Activated naive CD8-positive, alpha-beta T cell (primary cell): ENCODE data around the gene PLEKHM3.

ENCODE experiments used
- H3K27ac Mint-ChIP-seq: one replicate; pipeline ENCODE4 v1.8.0; 2021; ENCODE audit warnings: mixed read lengths
- H3K27me3 Mint-ChIP-seq: one replicate; pipeline ENCODE4 v1.8.0; 2021; ENCODE audit warnings: mixed read lengths
- H3K36me3 Mint-ChIP-seq: one replicate; pipeline ENCODE4 v1.8.0; 2021; ENCODE audit warnings: mixed read lengths
- H3K4me1 Mint-ChIP-seq: one replicate; pipeline ENCODE4 v1.8.0; 2021; ENCODE audit warnings: low read depth, mixed read lengths
- H3K4me3 Mint-ChIP-seq: one replicate; pipeline ENCODE4 v1.8.0; 2021; ENCODE audit warnings: mild to moderate bottlenecking, mixed read lengths
- H3K9me3 Mint-ChIP-seq: one replicate; pipeline ENCODE4 v1.8.0; 2021; ENCODE audit warnings: low read depth, mixed read lengths

PLEKHM3 gene, protein sequence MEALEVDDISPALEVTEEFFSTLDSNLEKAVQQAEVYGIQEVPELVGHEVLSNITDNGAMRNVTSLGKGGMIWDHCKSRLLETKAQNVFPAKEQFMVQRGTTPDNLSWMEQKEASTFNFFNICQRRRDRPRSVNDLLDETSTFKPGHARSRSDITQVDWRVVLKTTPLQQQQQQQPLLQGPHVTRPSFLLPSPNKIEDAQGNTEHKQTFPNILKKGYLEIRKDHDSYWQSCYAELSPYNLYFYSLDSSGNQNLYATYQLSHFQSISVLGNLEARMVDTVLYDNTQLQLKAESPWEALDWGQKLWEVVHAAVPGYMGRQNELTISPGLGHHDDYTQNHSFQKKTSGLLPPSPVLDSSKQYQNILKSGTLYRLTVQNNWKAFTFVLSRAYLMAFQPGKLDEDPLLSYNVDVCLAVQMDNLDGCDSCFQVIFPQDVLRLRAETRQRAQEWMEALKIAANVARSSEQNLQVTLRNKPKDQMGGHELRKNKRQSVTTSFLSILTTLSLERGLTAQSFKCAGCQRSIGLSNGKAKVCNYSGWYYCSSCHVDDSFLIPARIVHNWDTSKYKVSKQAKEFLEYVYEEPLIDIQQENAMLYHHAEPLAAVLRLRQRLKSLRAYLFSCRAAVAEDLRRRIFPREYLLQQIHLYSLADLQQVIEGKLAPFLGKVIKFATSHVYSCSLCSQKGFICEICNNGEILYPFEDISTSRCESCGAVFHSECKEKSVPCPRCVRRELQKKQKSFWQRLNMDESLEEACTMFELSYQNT

GRCh38 chr2:208025037-208025813 is at the start of gene PLEKHM3:
Gene PLEKHM3 (minus strand): TSS chr2:208025527. CDS start chr2:208001639, 23,888 bp downstream.
- H3K36me3 Mint-ChIP-seq, result peaks cover 5% of the 10 kb centered on the region
- peak within 1 kb of the TSS; percentile 91 for H3K27ac Mint-ChIP-seq
- H3K4me1 Mint-ChIP-seq, result peaks cover 28% of the 10 kb centered on the region
- no peaks in the 10 kb centered on the region for H3K9me3 Mint-ChIP-seq
- no peaks in the 10 kb centered on the region for H3K27me3 Mint-ChIP-seq
- peak within 1 kb of the TSS; percentile 97 for H3K4me3 Mint-ChIP-seq

DNA sequence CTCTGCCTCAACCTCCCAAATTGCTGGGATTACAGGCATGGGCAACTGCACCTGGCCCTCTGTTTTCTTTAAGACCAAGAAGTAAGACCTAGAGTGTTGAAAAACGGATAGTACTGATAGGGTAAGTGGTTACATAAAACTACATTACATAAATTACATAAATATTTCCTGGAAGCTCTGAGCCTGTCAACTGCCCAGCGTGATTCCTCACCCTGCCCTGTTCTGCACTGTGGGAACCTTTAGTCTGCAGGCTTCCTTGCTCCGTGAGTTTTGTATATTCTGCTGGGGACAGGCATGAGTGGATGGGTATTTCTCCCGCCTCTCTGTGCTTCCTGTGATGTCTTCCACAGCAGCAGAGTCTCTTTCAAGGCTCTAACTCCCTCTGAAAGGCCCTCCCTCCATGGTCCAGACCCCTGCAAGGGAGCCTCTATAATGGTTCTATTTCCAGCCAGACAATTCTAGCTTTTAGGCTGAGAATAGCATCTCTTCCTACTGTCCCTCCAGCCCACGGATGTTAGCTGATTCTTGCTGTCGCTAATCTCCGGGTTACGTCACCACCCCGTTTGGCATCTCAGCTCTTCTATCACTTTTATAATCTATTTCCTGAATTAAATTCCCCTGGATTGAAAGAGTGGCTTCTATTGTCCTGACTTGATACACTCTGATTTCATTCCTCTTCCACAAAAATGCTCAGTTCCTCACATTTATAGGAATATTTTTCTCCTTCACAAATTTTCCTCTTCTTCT is 49.5 kb upstream of the PLEKHM3 start:
- Mint-ChIP-seq H3K27ac (no peak overlapping the region), H3K4me3 (no peak overlapping the region), H3K9me3 (no peaks in the 10 kb centered on the region), H3K4me1 (no peaks in the 10 kb centered on the region), H3K27me3 (peaks cover 9% of the 10 kb centered on the region), H3K36me3 (no peaks in the 10 kb centered on the region)

DNA sequence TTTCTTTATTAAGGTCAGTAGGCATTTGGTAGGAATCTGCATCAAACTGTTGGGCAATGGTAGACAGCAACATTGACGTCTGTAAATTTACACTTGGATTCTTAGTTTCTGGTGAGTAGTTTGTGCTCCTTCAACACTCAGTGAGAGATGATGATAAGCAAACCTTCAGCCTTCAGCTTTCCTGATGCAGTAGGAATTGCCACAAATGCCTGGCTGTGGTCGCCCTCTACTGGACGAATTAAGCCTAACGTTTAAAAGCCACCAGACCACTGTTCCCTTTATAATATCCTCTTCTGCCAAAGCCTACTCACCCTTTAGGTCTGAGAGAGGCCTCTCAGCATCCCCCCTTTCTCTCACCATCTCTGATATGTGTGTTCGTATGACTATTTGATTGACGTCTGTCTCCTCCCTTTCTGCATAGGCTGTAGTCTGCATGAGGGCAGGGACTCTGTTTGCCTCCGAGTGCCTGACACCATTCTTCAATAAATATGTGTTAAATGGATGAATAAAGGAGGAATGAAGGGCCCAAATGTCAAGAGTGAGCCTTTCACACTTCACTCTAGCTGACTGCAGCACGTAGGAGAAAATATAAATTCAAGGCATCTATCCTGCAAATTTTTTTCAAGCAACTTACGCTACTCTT is 47.0 kb upstream of the PLEKHM3 start:
- Mint-ChIP-seq H3K27me3 (no peaks in the 10 kb centered on the region), H3K9me3 (no peaks in the 10 kb centered on the region), H3K4me3 (no peak overlapping the region), H3K36me3 (no peaks in the 10 kb centered on the region), H3K4me1 (no peaks in the 10 kb centered on the region), H3K27ac (no peak overlapping the region)

- Mint-ChIP-seq H3K27ac (no peak overlapping the region), H3K4me3 (no peak overlapping the region), H3K27me3 (no peaks in the 10 kb centered on the region), H3K4me1 (no peaks in the 10 kb centered on the region), H3K9me3 (no peaks in the 10 kb centered on the region), H3K36me3 (no peaks in the 10 kb centered on the region)
These were observed 43.9 kb upstream of the PLEKHM3 start for GRCh38 chr2:208069186-208069585.

GRCh38 chr2:208066016-208066415 is 40.7 kb upstream of the PLEKHM3 start:
- H3K4me1 Mint-ChIP-seq, result no peaks in the 10 kb centered on the region
- H3K27ac Mint-ChIP-seq, result no peak overlapping the region
- no peak overlapping the region for H3K4me3 Mint-ChIP-seq
- no peaks in the 10 kb centered on the region for H3K36me3 Mint-ChIP-seq
- H3K27me3 Mint-ChIP-seq, result no peaks in the 10 kb centered on the region
- H3K9me3 Mint-ChIP-seq, result no peaks in the 10 kb centered on the region

- H3K4me3 Mint-ChIP-seq, result no peak overlapping the region
- no peaks in the 10 kb centered on the region for H3K27me3 Mint-ChIP-seq
- no peak overlapping the region for H3K27ac Mint-ChIP-seq
- no peaks in the 10 kb centered on the region for H3K4me1 Mint-ChIP-seq
- no peaks in the 10 kb centered on the region for H3K9me3 Mint-ChIP-seq
- H3K36me3 Mint-ChIP-seq, result no peaks in the 10 kb centered on the region
These were observed 40.1 kb upstream of the PLEKHM3 start for GRCh38 chr2:208065476-208065875.

DNA sequence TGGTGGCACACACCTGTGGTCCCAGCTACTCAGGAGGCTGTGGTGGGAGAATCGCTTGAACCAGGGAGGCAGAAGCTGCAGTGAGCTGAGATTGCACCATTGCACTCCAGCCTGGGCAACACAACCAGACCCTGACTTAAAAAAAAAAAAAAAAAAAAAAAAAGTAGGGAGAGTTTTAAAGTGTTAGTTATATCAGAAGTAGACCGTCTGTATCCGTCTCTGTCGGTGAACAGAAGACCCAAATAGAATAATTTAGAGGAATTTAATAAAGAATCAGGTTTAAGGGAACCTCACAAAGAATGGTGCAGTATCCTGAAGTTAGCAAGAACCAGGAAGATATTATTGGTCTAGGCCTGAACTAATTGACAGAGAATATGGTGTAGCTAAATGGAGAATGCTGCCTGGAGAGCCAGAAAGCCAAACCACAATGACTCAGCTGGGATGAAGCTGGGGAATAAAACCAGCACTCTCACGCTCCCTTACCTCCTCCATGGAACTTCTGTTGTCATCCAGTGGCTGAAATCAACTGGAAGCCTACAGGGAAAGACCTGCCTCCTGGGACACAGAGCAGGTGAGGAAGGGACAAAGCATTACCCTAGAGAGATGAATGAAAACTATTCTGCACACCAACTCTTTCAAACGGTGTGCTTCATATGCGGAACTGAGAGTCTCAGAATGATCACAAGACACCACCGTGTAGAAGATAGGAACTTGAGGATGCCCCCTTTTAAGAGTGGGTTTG is 39.1 kb upstream of the PLEKHM3 start:
- no peak overlapping the region for H3K4me3 Mint-ChIP-seq

DNA sequence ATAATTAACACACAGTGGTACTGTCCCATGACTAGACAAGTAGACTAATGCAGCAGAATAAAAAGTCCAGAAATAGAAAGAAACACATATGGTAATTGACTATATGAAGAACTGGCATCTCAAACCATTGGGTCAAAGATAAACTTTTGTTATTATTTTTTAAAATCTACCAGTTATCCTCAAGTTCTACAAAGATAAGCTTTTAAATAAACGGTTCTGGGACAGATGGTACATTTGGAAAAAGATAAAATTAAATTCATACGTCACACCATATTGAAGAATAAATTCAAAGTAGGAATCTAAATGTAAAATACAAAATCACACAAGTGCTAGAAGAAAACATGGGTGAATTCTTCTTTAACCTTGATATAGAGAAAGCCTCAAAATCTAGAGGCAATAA is 37.6 kb upstream of the PLEKHM3 start:
- Mint-ChIP-seq H3K36me3 (no peaks in the 10 kb centered on the region), H3K4me3 (no peak overlapping the region), H3K9me3 (no peaks in the 10 kb centered on the region), H3K27me3 (no peaks in the 10 kb centered on the region), H3K27ac (no peak overlapping the region), H3K4me1 (no peaks in the 10 kb centered on the region)

More for the DNA sequence above, 39.1 kb upstream of the PLEKHM3 start:
- H3K36me3 Mint-ChIP-seq, result no peaks in the 10 kb centered on the region
- H3K27me3 Mint-ChIP-seq, result no peaks in the 10 kb centered on the region
- H3K4me1 Mint-ChIP-seq, result no peaks in the 10 kb centered on the region
- no peak overlapping the region for H3K27ac Mint-ChIP-seq
- no peaks in the 10 kb centered on the region for H3K9me3 Mint-ChIP-seq

DNA sequence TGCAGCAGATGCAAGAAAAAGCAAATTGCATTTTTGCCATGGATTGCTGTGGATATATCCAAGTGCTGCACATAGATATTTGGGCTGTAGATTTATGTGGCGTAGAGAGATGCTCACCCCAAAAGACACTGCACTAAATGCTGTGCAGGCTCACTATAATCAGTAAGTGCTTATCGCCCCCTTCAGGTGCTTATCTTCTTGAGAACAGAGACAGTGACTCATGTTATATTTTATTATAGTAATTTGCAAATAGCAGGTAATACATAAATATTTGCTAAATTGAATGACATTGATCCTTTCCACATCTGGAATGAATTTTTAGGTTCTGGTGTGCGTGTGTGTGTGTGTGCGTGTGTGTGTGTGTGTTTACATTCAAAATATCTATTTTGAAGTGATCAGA is 36.8 kb upstream of the PLEKHM3 start:
- no peak overlapping the region for H3K27ac Mint-ChIP-seq

GRCh38 chr2:208057108-208057507 is 31.8 kb upstream of the PLEKHM3 start:
- H3K27me3 Mint-ChIP-seq, result peaks cover 2% of the 10 kb centered on the region
- H3K4me3 Mint-ChIP-seq, result no peak overlapping the region

More for the DNA sequence above, 36.8 kb upstream of the PLEKHM3 start:
- H3K36me3 Mint-ChIP-seq, result no peaks in the 10 kb centered on the region
- no peaks in the 10 kb centered on the region for H3K9me3 Mint-ChIP-seq
- H3K4me1 Mint-ChIP-seq, result no peaks in the 10 kb centered on the region
- H3K27me3 Mint-ChIP-seq, result no peaks in the 10 kb centered on the region
- H3K4me3 Mint-ChIP-seq, result no peak overlapping the region

GRCh38 chr2:208049441-208049840 is 24.1 kb upstream of the PLEKHM3 start:
- Mint-ChIP-seq H3K27ac (no peak overlapping the region), H3K36me3 (no peaks in the 10 kb centered on the region), H3K4me1 (no peaks in the 10 kb centered on the region), H3K27me3 (peaks cover 10% of the 10 kb centered on the region), H3K4me3 (no peak overlapping the region), H3K9me3 (no peaks in the 10 kb centered on the region)

More at GRCh38 chr2:208057108-208057507, 31.8 kb upstream of the PLEKHM3 start:
- no peak overlapping the region for H3K27ac Mint-ChIP-seq
- H3K4me1 Mint-ChIP-seq, result no peaks in the 10 kb centered on the region
- no peaks in the 10 kb centered on the region for H3K9me3 Mint-ChIP-seq
- H3K36me3 Mint-ChIP-seq, result no peaks in the 10 kb centered on the region

DNA sequence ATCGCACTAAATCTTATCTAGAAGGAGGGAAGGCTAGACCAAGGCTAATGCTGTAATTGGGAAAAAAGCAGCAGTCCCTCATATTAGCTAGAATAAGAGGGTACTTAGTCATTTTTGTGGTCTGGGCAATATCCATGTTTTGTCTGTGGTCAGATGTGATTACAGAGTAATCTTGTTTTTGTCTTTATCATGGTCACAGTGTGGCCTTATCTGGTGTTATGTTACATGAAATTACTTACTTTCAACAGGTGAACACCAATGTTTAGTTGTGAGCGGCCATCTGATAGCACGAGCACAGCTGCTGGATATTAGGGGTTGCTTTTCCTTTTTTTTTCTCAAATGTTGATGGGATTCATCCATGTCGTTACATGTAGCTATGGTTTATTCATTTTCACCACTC is 23.7 kb upstream of the PLEKHM3 start:
- Mint-ChIP-seq H3K27ac (no peak overlapping the region), H3K4me1 (no peaks in the 10 kb centered on the region), H3K27me3 (peaks cover 10% of the 10 kb centered on the region)

DNA sequence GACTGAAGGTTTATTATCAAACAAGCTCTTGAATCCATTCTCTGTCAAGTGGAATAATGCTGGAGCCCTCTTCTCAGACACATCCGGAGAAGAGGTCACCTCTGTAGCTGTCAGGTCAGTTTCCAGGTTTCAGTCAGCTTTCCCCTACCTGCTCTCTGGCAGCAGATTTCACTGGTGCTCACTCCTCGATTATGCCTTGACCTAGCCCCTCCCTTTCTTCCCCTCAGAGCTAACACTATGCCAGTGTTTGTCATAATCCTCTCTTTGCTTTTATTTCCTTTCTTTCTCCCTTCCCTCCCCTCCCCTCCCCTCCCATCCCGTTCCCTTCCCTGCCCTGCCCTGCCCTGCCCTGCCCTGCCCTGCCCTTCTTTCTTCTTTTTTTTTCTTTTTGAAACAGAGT is 22.5 kb upstream of the PLEKHM3 start:
- H3K27me3 Mint-ChIP-seq, result peaks cover 13% of the 10 kb centered on the region
- no peaks in the 10 kb centered on the region for H3K9me3 Mint-ChIP-seq
- no peaks in the 10 kb centered on the region for H3K36me3 Mint-ChIP-seq
- H3K27ac Mint-ChIP-seq, result no peak overlapping the region
- no peaks in the 10 kb centered on the region for H3K4me1 Mint-ChIP-seq
- no peak overlapping the region for H3K4me3 Mint-ChIP-seq

More for the DNA sequence above, 23.7 kb upstream of the PLEKHM3 start:
- Mint-ChIP-seq H3K36me3 (no peaks in the 10 kb centered on the region), H3K4me3 (no peak overlapping the region), H3K9me3 (no peaks in the 10 kb centered on the region)
